HepG2 (cell line): ENCODE results near the gene NAT14. TPM values are rescaled to one million over a fixed set of nuclear protein-coding genes. Genes with fewer than 3 reads are reported as not detected.
A peak's percentile ranks its signal among the peaks of the same experiment; 100 is the strongest.

Experiments
- AKAP8 ChIP-seq: sonication (generic); formaldehyde crosslinking; IDR thresholded peaks from 2 replicates; pipeline ENCODE4 v1.5.1; 2020; ENCODE audit warnings: mild to moderate bottlenecking, missing genetic modification reagents
- RXRB ChIP-seq: IDR thresholded peaks from 2 replicates; pipeline ENCODE4 v1.6.1; 2016; ENCODE audit warnings: borderline replicate concordance, missing genetic modification reagents, missing compliant biosample characterization
- SOX6 ChIP-seq, 2 experiments: fragments of 450-650 bp in 1 of 2; sonication (generic) in 1 of 2; formaldehyde crosslinking in 1 of 2; IDR thresholded peaks; 2 replicates each; pipeline versions ENCODE4 v1.4.0 to v1.6.1; 2017 to 2020; ENCODE audit warnings: antibody characterized with exemption in 1 of 2, mild to moderate bottlenecking in 1 of 2, missing genetic modification reagents in 1 of 2
- SP4 ChIP-seq: sonication (generic); formaldehyde crosslinking; IDR thresholded peaks from 2 replicates; pipeline ENCODE4 v1.8.1; 2023; ENCODE audit warnings: mild to moderate bottlenecking, missing genetic modification reagents
- ZNF44 ChIP-seq: sonication (generic); formaldehyde crosslinking; IDR thresholded peaks from 2 replicates; pipeline ENCODE4 v1.5.1; 2020; ENCODE audit warnings: mild to moderate bottlenecking, missing genetic modification reagents
- ZNF496 ChIP-seq: sonication (generic); formaldehyde crosslinking; IDR thresholded peaks from 2 replicates; pipeline ENCODE4 v1.8.1; 2023; ENCODE audit warnings: mild to moderate bottlenecking, moderate library complexity, missing genetic modification reagents; ENCODE audit not compliant: insufficient replicate concordance
- ZNF556 ChIP-seq: sonication (generic); formaldehyde crosslinking; IDR thresholded peaks from 2 replicates; pipeline ENCODE4 v1.4.0; 2020; ENCODE audit warnings: mild to moderate bottlenecking, missing genetic modification reagents, borderline replicate concordance
- polyA plus RNA-seq, 8 experiments: library from polyadenylated mRNA; depleted of rRNA in 3 of 8; stranded (reverse) in 7 of 8; unstranded in 1 of 8; fragments of >200 nt; fragmentation: Illumina TruSeq in 4 of 8; extraction: Trizol in 4 of 8; gene quantifications; 2 replicates each; pipeline versions ENCODE4 v1.2.1 to v1.2.3, GENCODE V29; 2011 to 2016; ENCODE audit warnings: low read depth in 4 of 8, missing spikeins in 1 of 8, mixed read lengths in 1 of 8; ENCODE audit not compliant: insufficient read depth in 1 of 8
- total RNA-seq, 5 experiments: library from RNA; depleted of rRNA; stranded (reverse); fragments of >200 nt; fragmentation: Illumina TruSeq; extraction: Trizol; gene quantifications; 2 replicates each; pipeline ENCODE4 v1.2.3, GENCODE V29; 2016; ENCODE audit warnings: low read depth in 1 of 5
- TF ChIP-seq, protein P1 (sequence below): sonication (generic); formaldehyde crosslinking; IDR thresholded peaks from 2 replicates; pipeline ENCODE4 v1.5.0; 2020; ENCODE audit warnings: mild to moderate bottlenecking, missing genetic modification reagents, borderline replicate concordance
- TF ChIP-seq, protein P2 (sequence below): sonication (generic); formaldehyde crosslinking; IDR thresholded peaks from 2 replicates; pipeline ENCODE4 v1.4.0; 2020; ENCODE audit warnings: mild to moderate bottlenecking, missing genetic modification reagents
- TF ChIP-seq, protein P3 (sequence below): sonication (generic); formaldehyde crosslinking; IDR thresholded peaks from 2 replicates; pipeline ENCODE4 v1.4.0; 2020; ENCODE audit warnings: mild to moderate bottlenecking, missing genetic modification reagents
- TF ChIP-seq, protein P4 (sequence below): sonication (generic); formaldehyde crosslinking; IDR thresholded peaks from 2 replicates; pipeline ENCODE4 v1.4.0; 2020; ENCODE audit warnings: missing genetic modification reagents

Gene NAT14
- total and polyA plus RNA-seq, 2 of the 13 experiments (the other 11 are each of a cell fraction or from before 2014, with no cell fraction given): 20.7 to 22.3 TPM

DNA sequence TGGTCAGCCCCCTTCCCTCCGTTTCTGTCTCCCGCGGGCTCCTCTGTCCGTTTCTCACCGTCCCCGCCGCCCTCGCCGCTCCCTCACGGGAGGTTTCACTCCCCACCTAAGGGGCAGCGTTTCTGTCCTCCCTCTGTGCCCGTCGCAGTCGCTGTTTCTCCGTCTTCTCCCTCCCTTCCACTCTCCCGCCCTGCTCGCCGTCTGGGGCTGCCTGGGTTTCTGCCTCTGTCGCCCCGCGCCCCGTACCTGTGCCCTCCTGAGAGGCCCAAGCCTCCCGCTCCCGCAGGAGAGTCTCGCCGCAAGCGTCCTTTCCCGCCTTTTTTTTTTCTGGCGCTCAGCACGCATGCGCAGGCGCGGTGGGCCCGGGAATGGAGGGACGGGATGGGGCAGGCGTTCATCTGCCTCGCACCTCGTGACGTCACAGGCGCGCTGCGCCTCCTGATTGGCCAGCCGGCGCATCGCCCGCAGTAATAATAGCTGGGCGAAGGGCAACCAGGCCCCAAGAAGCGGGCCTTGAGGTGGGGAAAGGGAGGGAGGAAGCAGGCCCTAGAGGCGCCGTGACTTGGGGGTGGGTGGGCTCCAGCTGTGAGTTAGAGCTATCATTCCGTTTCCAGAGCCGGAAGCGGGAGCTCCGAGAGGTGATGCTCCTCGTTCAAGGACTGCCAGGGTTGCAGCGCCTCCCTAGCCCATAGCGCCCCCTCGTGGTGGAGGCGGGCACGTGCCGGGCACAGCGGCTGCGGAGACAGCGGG, 18.7 kb downstream of the NAT14 start (continued):
- TF ChIP-seq, protein P1, sequence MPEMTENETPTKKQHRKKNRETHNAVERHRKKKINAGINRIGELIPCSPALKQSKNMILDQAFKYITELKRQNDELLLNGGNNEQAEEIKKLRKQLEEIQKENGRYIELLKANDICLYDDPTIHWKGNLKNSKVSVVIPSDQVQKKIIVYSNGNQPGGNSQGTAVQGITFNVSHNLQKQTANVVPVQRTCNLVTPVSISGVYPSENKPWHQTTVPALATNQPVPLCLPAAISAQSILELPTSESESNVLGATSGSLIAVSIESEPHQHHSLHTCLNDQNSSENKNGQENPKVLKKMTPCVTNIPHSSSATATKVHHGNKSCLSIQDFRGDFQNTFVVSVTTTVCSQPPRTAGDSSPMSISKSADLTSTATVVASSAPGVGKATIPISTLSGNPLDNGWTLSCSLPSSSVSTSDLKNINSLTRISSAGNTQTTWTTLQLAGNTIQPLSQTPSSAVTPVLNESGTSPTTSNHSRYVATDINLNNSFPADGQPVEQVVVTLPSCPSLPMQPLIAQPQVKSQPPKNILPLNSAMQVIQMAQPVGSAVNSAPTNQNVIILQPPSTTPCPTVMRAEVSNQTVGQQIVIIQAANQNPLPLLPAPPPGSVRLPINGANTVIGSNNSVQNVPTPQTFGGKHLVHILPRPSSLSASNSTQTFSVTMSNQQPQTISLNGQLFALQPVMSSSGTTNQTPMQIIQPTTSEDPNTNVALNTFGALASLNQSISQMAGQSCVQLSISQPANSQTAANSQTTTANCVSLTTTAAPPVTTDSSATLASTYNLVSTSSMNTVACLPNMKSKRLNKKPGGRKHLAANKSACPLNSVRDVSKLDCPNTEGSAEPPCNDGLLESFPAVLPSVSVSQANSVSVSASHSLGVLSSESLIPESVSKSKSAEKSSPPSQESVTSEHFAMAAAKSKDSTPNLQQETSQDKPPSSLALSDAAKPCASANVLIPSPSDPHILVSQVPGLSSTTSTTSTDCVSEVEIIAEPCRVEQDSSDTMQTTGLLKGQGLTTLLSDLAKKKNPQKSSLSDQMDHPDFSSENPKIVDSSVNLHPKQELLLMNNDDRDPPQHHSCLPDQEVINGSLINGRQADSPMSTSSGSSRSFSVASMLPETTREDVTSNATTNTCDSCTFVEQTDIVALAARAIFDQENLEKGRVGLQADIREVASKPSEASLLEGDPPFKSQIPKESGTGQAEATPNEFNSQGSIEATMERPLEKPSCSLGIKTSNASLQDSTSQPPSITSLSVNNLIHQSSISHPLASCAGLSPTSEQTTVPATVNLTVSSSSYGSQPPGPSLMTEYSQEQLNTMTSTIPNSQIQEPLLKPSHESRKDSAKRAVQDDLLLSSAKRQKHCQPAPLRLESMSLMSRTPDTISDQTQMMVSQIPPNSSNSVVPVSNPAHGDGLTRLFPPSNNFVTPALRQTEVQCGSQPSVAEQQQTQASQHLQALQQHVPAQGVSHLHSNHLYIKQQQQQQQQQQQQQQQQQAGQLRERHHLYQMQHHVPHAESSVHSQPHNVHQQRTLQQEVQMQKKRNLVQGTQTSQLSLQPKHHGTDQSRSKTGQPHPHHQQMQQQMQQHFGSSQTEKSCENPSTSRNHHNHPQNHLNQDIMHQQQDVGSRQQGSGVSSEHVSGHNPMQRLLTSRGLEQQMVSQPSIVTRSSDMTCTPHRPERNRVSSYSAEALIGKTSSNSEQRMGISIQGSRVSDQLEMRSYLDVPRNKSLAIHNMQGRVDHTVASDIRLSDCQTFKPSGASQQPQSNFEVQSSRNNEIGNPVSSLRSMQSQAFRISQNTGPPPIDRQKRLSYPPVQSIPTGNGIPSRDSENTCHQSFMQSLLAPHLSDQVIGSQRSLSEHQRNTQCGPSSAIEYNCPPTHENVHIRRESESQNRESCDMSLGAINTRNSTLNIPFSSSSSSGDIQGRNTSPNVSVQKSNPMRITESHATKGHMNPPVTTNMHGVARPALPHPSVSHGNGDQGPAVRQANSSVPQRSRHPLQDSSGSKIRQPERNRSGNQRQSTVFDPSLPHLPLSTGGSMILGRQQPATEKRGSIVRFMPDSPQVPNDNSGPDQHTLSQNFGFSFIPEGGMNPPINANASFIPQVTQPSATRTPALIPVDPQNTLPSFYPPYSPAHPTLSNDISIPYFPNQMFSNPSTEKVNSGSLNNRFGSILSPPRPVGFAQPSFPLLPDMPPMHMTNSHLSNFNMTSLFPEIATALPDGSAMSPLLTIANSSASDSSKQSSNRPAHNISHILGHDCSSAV: no peak
- TF ChIP-seq, protein P2, sequence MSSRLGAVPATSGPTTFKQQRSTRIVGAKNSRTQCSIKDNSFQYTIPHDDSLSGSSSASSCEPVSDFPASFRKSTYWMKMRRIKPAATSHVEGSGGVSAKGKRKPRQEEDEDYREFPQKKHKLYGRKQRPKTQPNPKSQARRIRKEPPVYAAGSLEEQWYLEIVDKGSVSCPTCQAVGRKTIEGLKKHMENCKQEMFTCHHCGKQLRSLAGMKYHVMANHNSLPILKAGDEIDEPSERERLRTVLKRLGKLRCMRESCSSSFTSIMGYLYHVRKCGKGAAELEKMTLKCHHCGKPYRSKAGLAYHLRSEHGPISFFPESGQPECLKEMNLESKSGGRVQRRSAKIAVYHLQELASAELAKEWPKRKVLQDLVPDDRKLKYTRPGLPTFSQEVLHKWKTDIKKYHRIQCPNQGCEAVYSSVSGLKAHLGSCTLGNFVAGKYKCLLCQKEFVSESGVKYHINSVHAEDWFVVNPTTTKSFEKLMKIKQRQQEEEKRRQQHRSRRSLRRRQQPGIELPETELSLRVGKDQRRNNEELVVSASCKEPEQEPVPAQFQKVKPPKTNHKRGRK (CRISPR knock-in tag): no peak
- TF ChIP-seq SP4 (CRISPR knock-in tag) (no peak), RXRB (CRISPR knock-in tag) (no peak), AKAP8 (no peak), ZNF556 (CRISPR knock-in tag) (0 out of 2 replicates have a peak, but pooled peaks have one; percentile 39), ZNF44 (no peak), SOX6 (IDR thresholded peaks at IDR 0.05) (no peak), SOX6 (CRISPR knock-in tag; IDR thresholded peaks at IDR 0.05) (no peak; the same call in 1 of the 2 replicates), ZNF496 (CRISPR knock-in tag) (no peak)
- TF ChIP-seq, protein P3, sequence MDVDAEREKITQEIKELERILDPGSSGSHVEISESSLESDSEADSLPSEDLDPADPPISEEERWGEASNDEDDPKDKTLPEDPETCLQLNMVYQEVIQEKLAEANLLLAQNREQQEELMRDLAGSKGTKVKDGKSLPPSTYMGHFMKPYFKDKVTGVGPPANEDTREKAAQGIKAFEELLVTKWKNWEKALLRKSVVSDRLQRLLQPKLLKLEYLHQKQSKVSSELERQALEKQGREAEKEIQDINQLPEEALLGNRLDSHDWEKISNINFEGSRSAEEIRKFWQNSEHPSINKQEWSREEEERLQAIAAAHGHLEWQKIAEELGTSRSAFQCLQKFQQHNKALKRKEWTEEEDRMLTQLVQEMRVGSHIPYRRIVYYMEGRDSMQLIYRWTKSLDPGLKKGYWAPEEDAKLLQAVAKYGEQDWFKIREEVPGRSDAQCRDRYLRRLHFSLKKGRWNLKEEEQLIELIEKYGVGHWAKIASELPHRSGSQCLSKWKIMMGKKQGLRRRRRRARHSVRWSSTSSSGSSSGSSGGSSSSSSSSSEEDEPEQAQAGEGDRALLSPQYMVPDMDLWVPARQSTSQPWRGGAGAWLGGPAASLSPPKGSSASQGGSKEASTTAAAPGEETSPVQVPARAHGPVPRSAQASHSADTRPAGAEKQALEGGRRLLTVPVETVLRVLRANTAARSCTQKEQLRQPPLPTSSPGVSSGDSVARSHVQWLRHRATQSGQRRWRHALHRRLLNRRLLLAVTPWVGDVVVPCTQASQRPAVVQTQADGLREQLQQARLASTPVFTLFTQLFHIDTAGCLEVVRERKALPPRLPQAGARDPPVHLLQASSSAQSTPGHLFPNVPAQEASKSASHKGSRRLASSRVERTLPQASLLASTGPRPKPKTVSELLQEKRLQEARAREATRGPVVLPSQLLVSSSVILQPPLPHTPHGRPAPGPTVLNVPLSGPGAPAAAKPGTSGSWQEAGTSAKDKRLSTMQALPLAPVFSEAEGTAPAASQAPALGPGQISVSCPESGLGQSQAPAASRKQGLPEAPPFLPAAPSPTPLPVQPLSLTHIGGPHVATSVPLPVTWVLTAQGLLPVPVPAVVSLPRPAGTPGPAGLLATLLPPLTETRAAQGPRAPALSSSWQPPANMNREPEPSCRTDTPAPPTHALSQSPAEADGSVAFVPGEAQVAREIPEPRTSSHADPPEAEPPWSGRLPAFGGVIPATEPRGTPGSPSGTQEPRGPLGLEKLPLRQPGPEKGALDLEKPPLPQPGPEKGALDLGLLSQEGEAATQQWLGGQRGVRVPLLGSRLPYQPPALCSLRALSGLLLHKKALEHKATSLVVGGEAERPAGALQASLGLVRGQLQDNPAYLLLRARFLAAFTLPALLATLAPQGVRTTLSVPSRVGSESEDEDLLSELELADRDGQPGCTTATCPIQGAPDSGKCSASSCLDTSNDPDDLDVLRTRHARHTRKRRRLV (CRISPR knock-in tag): no peak
- TF ChIP-seq, protein P4, sequence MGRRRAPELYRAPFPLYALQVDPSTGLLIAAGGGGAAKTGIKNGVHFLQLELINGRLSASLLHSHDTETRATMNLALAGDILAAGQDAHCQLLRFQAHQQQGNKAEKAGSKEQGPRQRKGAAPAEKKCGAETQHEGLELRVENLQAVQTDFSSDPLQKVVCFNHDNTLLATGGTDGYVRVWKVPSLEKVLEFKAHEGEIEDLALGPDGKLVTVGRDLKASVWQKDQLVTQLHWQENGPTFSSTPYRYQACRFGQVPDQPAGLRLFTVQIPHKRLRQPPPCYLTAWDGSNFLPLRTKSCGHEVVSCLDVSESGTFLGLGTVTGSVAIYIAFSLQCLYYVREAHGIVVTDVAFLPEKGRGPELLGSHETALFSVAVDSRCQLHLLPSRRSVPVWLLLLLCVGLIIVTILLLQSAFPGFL: no peak
